Vagina (tissue), 2 donors: ENCODE data around the gene ATXN1. TPM values are rescaled to one million over a fixed set of nuclear protein-coding genes. Genes with fewer than 3 reads are reported as not detected.

Source experiments
- DNase-seq, 2 donors: peaks; one replicate each; pipeline ENCODE4 v3.0.0-alpha.2; 2017; ENCODE audit errors: extremely low spot score in 2 of 2
- H3K27ac ChIP-seq: fragments of 200-600 bp; sonication (generic); one replicate; pipeline ENCODE4 v1.5.1; 2019
- H3K27me3 ChIP-seq: fragments of 200-600 bp; sonication (generic); one replicate; pipeline ENCODE4 v1.5.1; 2019
- H3K36me3 ChIP-seq, 2 donors: fragments of 200-600 bp; sonication (generic); one replicate each; pipeline ENCODE4 v1.5.1; 2017 to 2019
- H3K4me1 ChIP-seq: fragments of 200-600 bp; sonication (generic); one replicate; pipeline ENCODE4 v1.5.1; 2019
- H3K4me3 ChIP-seq, 2 donors: fragments of 200-600 bp; sonication (generic); 1 replicate in 1 of 2; 2 replicates in 1 of 2; pipeline ENCODE4 v1.5.1; 2016 to 2019
- H3K9me3 ChIP-seq: fragments of 200-600 bp; sonication (generic); one replicate; pipeline ENCODE4 v1.5.1; 2019
- POLR2A ChIP-seq, 2 donors: fragments of 450-650 bp; IDR thresholded peaks; one replicate each; pipeline ENCODE4 v1.6.1; 2017; ENCODE audit warnings: antibody characterized with exemption in 2 of 2, mild to moderate bottlenecking in 2 of 2, moderate library complexity in 2 of 2
- POLR2AphosphoS5 ChIP-seq, 2 donors: sonication (generic); formaldehyde crosslinking; IDR thresholded peaks; one replicate each; pipeline ENCODE4 v1.9.0; 2017; ENCODE audit warnings: antibody characterized with exemption in 2 of 2, mild to moderate bottlenecking in 2 of 2, low read depth in 1 of 2; ENCODE audit not compliant: insufficient read depth in 1 of 2
- intact Hi-C: fragments of 100-400 bp; cut with DNase I; formaldehyde crosslinking; loops from one replicate; pipeline ENCODE4 v1.15.1; 2023
- total RNA-seq: library from RNA; depleted of rRNA; stranded (reverse); fragments of >200 nt; gene quantifications from one replicate; pipeline ENCODE4 v1.2.3, GENCODE V29; 2016
- TF ChIP-seq, protein P1 (sequence below), 3 experiments: fragments of 450-650 bp in 2 of 3; fragments of 200-600 bp in 1 of 3; sonication (generic) in 1 of 3; IDR thresholded peaks; one replicate each; pipeline ENCODE4 v1.5.1; 2017 to 2019; ENCODE audit warnings: antibody characterized with exemption in 3 of 3, mild to moderate bottlenecking in 2 of 3, moderate library complexity in 2 of 3

The ATXN1 gene
- total RNA-seq, 1 donor from 2014 or later: 43.2 TPM

- Histone ChIP-seq H3K4me3 (no peak overlapping the region), H3K9me3 (no peaks in the 10 kb centered on the region), H3K36me3 (no peaks in the 10 kb centered on the region), H3K27me3 (no peaks in the 10 kb centered on the region), H3K27ac (no peak overlapping the region), H3K4me1 (peaks cover 14% of the 10 kb centered on the region)
- intact Hi-C loops: no loop called here
- TF ChIP-seq, protein P1, sequence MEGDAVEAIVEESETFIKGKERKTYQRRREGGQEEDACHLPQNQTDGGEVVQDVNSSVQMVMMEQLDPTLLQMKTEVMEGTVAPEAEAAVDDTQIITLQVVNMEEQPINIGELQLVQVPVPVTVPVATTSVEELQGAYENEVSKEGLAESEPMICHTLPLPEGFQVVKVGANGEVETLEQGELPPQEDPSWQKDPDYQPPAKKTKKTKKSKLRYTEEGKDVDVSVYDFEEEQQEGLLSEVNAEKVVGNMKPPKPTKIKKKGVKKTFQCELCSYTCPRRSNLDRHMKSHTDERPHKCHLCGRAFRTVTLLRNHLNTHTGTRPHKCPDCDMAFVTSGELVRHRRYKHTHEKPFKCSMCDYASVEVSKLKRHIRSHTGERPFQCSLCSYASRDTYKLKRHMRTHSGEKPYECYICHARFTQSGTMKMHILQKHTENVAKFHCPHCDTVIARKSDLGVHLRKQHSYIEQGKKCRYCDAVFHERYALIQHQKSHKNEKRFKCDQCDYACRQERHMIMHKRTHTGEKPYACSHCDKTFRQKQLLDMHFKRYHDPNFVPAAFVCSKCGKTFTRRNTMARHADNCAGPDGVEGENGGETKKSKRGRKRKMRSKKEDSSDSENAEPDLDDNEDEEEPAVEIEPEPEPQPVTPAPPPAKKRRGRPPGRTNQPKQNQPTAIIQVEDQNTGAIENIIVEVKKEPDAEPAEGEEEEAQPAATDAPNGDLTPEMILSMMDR (IDR thresholded peaks at IDR 0.05): no peak
- no peak for TF ChIP-seq POLR2AphosphoS5 (IDR thresholded peaks at IDR 0.05; ENCODE audit: insufficient read depth in 1 of 2, low read depth in 1 of 2)
- no peak for TF ChIP-seq POLR2A (IDR thresholded peaks at IDR 0.05)
- DNase-seq: no peak
These were observed 267.5 kb downstream of the ATXN1 start for GRCh38 chr6:16493802-16494201.

DNA sequence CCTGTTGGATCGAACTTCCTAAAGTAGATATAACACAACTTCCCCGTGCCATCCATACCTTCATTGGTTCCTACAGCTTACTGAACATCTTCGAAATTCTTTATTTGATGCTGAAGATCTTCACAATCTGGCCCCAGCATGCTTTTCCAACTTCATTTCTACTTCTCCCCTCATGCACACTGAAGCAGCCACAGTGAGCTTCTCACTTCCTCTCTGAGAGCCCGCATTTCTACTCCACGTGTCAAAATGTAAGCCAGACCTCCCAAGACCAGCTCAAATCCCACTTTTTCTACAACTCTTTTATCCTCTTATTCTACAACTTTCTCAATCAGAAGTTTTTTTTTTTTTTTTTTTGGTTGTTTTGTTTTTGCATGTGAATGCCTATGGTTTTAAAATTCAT is 268.1 kb downstream of the ATXN1 start:
- intact Hi-C loops: no loop called here
- H3K27me3 ChIP-seq: no peaks in the 10 kb centered on the region
- H3K36me3 ChIP-seq: no peaks in the 10 kb centered on the region
- H3K27ac ChIP-seq: no peak overlapping the region
- no peak for DNase-seq
- H3K4me1 ChIP-seq: peaks cover 15% of the 10 kb centered on the region
- H3K9me3 ChIP-seq: no peaks in the 10 kb centered on the region
- TF ChIP-seq, protein P1 (IDR thresholded peaks at IDR 0.05): no peak
- no peak for TF ChIP-seq POLR2A (IDR thresholded peaks at IDR 0.05)
- TF ChIP-seq POLR2AphosphoS5 (IDR thresholded peaks at IDR 0.05; ENCODE audit: insufficient read depth in 1 of 2, low read depth in 1 of 2): no peak
- no peak overlapping the region for H3K4me3 ChIP-seq

DNA sequence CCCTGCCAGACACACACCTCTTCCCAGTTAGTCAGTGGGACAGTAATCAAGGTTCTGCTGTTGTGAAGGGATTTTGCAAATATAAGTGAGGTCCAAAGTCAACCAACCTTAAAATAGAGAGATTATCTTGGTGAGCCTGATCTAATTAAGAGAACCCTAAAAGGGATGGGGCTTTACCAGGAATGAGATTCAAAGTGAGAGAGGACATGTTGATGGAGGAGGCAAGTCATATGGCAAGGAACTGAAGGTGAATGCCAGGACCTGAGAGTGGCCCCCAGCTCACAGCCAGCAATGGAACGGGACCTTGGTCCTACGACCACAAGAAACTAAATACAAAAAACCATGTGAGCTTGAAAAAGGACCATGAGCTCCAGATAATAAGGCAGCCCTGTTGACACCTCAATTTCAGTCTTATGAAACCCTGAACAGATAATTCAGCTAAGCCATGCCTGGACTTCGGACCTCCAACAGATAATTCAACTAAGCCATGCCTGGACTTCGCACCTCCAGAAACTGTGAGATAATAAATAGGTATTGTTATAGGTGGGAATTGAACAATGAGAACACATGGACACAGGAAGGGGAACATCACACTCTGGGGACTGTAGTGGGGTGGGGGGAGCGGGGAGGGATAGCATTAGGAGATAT is 269.5 kb downstream of the ATXN1 start:
- Histone ChIP-seq H3K9me3 (no peaks in the 10 kb centered on the region), H3K27ac (no peak overlapping the region), H3K4me1 (peaks cover 20% of the 10 kb centered on the region), H3K27me3 (no peaks in the 10 kb centered on the region), H3K4me3 (no peak overlapping the region), H3K36me3 (no peaks in the 10 kb centered on the region)
- intact Hi-C loops: no loop called here
- TF ChIP-seq POLR2AphosphoS5 (IDR thresholded peaks at IDR 0.05; ENCODE audit: insufficient read depth in 1 of 2, low read depth in 1 of 2) (no peak), POLR2A (IDR thresholded peaks at IDR 0.05) (no peak)
- TF ChIP-seq, protein P1 (IDR thresholded peaks at IDR 0.05): no peak
- DNase-seq: no peak

GRCh38 chr6:16490616-16491015 is 270.6 kb downstream of the ATXN1 start:
- no peak overlapping the region for H3K4me3 ChIP-seq
- H3K36me3 ChIP-seq: no peaks in the 10 kb centered on the region
- no peak overlapping the region for H3K27ac ChIP-seq
- DNase-seq: no peak
- H3K27me3 ChIP-seq: no peaks in the 10 kb centered on the region
- no peaks in the 10 kb centered on the region for H3K9me3 ChIP-seq
- intact Hi-C loops: no loop called here
- H3K4me1 ChIP-seq: peaks cover 30% of the 10 kb centered on the region
- TF ChIP-seq POLR2AphosphoS5 (IDR thresholded peaks at IDR 0.05; ENCODE audit: insufficient read depth in 1 of 2, low read depth in 1 of 2) (no peak), POLR2A (IDR thresholded peaks at IDR 0.05) (no peak)
- TF ChIP-seq, protein P1 (IDR thresholded peaks at IDR 0.05): no peak

DNA sequence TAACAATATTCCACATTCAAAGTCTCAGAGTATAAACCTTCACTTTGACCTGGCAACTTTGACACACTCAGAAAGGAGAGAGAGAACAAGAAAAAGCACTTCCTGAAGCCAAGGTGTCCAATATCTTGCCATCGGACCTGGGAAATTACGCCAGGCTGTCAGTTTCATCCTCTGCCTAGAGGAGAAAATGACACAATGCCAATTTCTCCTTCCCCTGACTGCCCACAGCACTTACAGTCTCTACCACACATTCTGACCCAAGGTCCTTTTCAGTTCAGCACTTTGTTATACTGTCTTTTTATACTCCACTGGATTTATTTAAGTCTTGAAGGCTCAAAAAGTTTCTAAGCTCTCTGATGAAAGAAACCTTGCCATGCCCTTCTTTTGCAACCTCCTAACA is 272.4 kb downstream of the ATXN1 start:
- Histone ChIP-seq H3K36me3 (peaks cover 0 to 12% of the 10 kb centered on the region in 2 donors), H3K27ac (no peak overlapping the region), H3K9me3 (no peaks in the 10 kb centered on the region), H3K27me3 (no peaks in the 10 kb centered on the region), H3K4me1 (peaks cover 30% of the 10 kb centered on the region), H3K4me3 (no peak overlapping the region)
- DNase-seq: no peak
- TF ChIP-seq POLR2AphosphoS5 (IDR thresholded peaks at IDR 0.05; ENCODE audit: insufficient read depth in 1 of 2, low read depth in 1 of 2) (no peak), POLR2A (IDR thresholded peaks at IDR 0.05) (no peak)
- TF ChIP-seq, protein P1 (IDR thresholded peaks at IDR 0.05): no peak
- intact Hi-C loops: no loop called here
